GM23248 (cell line): ENCODE measurements around the gene OR5AC2. TPM values are rescaled to one million over a fixed set of nuclear protein-coding genes. Genes with fewer than 3 reads are reported as not detected.

ENCODE experiments used
- DNase-seq: peaks from one replicate; pipeline ENCODE4 v3.0.0-alpha.2; 2015
- H2AFZ ChIP-seq: fragments of 200-600 bp; sonication (generic); 2 replicates; pipeline ENCODE4 v1.6.1; 2016; ENCODE audit warnings: antibody characterized with exemption
- H3F3A ChIP-seq: fragments of 200-600 bp; sonication (generic); 2 replicates; pipeline ENCODE4 v1.6.1; 2016; ENCODE audit warnings: mild to moderate bottlenecking, antibody characterized with exemption, mixed run types; ENCODE audit not compliant: insufficient read depth
- H3K27ac ChIP-seq: fragments of 200-600 bp; sonication (generic); 2 replicates; pipeline ENCODE4 v1.5.1; 2016; ENCODE audit warnings: mild to moderate bottlenecking
- H3K27me3 ChIP-seq: fragments of 200-600 bp; sonication (generic); replicated peaks from 2 replicates; pipeline ENCODE4 v1.6.1; 2016; ENCODE audit warnings: mild to moderate bottlenecking; ENCODE audit not compliant: insufficient read depth
- H3K36me3 ChIP-seq: fragments of 200-600 bp; sonication (generic); 2 replicates; pipeline ENCODE4 v1.6.1; 2016; ENCODE audit warnings: low read depth, mild to moderate bottlenecking
- H3K4me1 ChIP-seq: fragments of 200-600 bp; sonication (generic); 2 replicates; pipeline ENCODE4 v1.6.1; 2016; ENCODE audit warnings: mild to moderate bottlenecking; ENCODE audit not compliant: insufficient read depth
- H3K4me2 ChIP-seq: fragments of 200-600 bp; sonication (generic); one replicate; pipeline ENCODE4 v1.6.1; 2016; ENCODE audit warnings: mild to moderate bottlenecking; ENCODE audit not compliant: unreplicated experiment
- H3K4me3 ChIP-seq: fragments of 200-600 bp; sonication (generic); 2 replicates; pipeline ENCODE4 v1.5.1; 2016; ENCODE audit warnings: mild to moderate bottlenecking
- H3K79me2 ChIP-seq: fragments of 200-600 bp; sonication (generic); 2 replicates; pipeline ENCODE4 v1.6.1; 2016; ENCODE audit warnings: mild to moderate bottlenecking; ENCODE audit not compliant: insufficient read depth
- H3K9ac ChIP-seq: fragments of 200-600 bp; sonication (generic); 2 replicates; pipeline ENCODE4 v1.6.1; 2016; ENCODE audit warnings: mild to moderate bottlenecking
- H3K9me2 ChIP-seq: fragments of 200-600 bp; sonication (generic); 2 replicates; pipeline ENCODE4 v1.6.1; 2016; ENCODE audit warnings: mixed run types, mild to moderate bottlenecking, moderate library complexity; ENCODE audit not compliant: insufficient read depth
- H3K9me3 ChIP-seq: fragments of 200-600 bp; sonication (generic); one replicate; pipeline ENCODE4 v1.6.1; 2017; ENCODE audit warnings: low read depth
- H4K20me1 ChIP-seq: fragments of 200-600 bp; sonication (generic); 2 replicates; pipeline ENCODE4 v1.6.0; 2016; ENCODE audit not compliant: insufficient read depth
- EZH2 ChIP-seq: fragments of 200-600 bp; sonication (generic); IDR thresholded peaks from 2 replicates; pipeline ENCODE4 v1.6.1; 2018; ENCODE audit warnings: antibody characterized with exemption, mild to moderate bottlenecking; ENCODE audit not compliant: insufficient read depth, poor library complexity, severe bottlenecking
- EZH2phosphoT487 ChIP-seq: fragments of 200-600 bp; sonication (generic); IDR thresholded peaks from 2 replicates; pipeline ENCODE4 v1.6.1; 2018; ENCODE audit warnings: antibody characterized with exemption, moderate library complexity, mild to moderate bottlenecking, low read depth; ENCODE audit not compliant: insufficient read depth
- WGBS, 2 experiments: methylation state at CpG; one replicate each; pipeline ENCODE4 v1.1.6; 2015 to 2017; ENCODE audit warnings: low lambda C conversion rate in 2 of 2, low coverage in 1 of 2; ENCODE audit errors: missing lambda C conversion rate in 2 of 2; 5-methylcytosine and 5-hydroxymethylcytosine counted together
- in situ Hi-C: fragments of 300-500 bp; cut with MboI; formaldehyde crosslinking; loops from 2 replicates; pipeline ENCODE4 v1.15.0; 2020
- polyA plus RNA-seq: library from polyadenylated mRNA; unstranded; fragments of >200 nt; fragmentation: Nextera tagmentation; extraction: Ambion mirVana; gene quantifications from 2 replicates; pipeline ENCODE4 v1.2.1, GENCODE V29; 2016
- total RNA-seq: library from RNA; depleted of rRNA; stranded (reverse); fragments of >200 nt; shearing (Covaris generic); gene quantifications from 2 replicates; pipeline ENCODE4 v1.2.3, GENCODE V29; 2014; rRNA removed

The OR5AC2 gene
- total and polyA plus RNA-seq, 2 experiments from 2014 or later = not detected

DNA sequence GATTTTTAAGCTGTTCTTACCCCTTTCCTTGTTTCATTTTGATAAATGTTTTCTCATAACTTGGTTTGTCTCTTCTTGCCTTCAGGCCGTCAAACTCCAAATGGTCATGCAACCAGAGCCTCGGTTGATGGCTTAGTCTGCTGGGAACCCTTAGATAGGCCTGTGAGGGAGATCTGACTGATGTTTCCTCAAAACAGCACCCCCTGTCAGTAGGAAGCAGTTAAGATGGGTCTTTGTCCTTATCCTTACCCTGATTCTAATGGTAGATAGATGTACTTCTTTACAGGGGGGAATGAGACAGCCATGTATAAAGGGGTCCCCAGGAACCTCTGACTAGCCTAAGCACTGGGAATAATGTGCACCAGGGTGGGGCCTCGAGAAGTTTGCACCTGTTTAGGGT is 27.3 kb downstream of the OR5AC2 start:
- Histone ChIP-seq H4K20me1 (no peaks in the 10 kb centered on the region), H3K79me2 (no peaks in the 10 kb centered on the region), H2AFZ (no peak overlapping the region), H3K36me3 (no peaks in the 10 kb centered on the region), H3K9me3 (no peaks in the 10 kb centered on the region), H3F3A (no peaks in the 10 kb centered on the region), H3K4me2 (no peak overlapping the region), H3K9ac (no peak overlapping the region), H3K27ac (no peak overlapping the region), H3K9me2 (no peaks in the 10 kb centered on the region), H3K4me1 (no peaks in the 10 kb centered on the region), H3K27me3 (no peaks in the 10 kb centered on the region), H3K4me3 (no peak overlapping the region)
- in situ Hi-C loops = no loop called here
- DNase-seq = no peak
- WGBS, 2 experiments = 2 to 4% methylated on average over 3 of the region's 3 CpGs
- no peak for TF ChIP-seq EZH2phosphoT487
- TF ChIP-seq EZH2 = no peak

DNA sequence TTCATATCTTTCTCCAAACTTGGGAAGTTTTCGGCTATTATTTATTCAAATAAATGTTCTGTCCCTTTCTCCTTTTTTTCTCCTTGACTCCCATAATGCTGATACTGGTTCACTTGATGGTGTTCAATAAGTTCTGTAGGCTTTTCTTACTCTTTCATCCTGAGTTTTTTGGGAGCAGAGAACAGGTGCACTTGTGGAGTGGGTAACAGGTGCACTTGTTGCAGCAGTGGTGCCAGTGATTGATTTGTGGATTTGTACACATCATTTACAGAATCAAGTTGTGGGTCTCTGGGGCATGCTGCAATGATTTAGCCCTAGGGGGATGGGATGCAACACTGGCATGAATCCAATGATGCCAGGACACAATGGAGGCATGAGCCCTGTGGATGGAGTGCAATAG is 28.7 kb downstream of the OR5AC2 start:
- Histone ChIP-seq H3K4me2 (no peak overlapping the region), H3F3A (no peaks in the 10 kb centered on the region), H3K9me3 (no peaks in the 10 kb centered on the region), H2AFZ (no peak overlapping the region), H4K20me1 (no peaks in the 10 kb centered on the region), H3K79me2 (no peaks in the 10 kb centered on the region), H3K27me3 (no peaks in the 10 kb centered on the region), H3K4me1 (no peaks in the 10 kb centered on the region), H3K27ac (no peak overlapping the region), H3K4me3 (no peak overlapping the region), H3K9me2 (no peaks in the 10 kb centered on the region), H3K36me3 (no peaks in the 10 kb centered on the region), H3K9ac (no peak overlapping the region)
- WGBS, 2 experiments = 50 to 64% methylated on average over 1 of the region's 1 CpG
- in situ Hi-C loops = no loop called here
- no peak for TF ChIP-seq EZH2phosphoT487
- TF ChIP-seq EZH2 = no peak
- no peak for DNase-seq

DNA sequence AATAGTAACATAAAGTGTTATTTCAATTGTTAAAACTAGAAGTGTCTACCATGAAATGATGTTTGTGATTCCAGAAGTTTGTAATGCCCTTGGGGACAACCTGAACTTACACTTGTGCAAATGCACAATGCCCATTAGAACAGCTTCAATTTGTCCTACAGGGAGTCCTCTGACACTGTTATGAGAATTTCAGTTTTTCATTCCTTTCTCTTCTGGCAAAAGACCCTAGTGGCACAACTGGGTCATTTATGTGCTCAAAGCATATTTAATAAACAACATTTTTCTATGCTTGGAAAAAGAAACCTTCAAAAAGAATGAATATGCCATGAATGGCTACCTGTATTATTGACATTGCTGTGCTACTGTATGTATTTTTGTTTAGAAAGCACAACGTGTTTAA is 43.4 kb downstream of the OR5AC2 start, which contains the start of gene OR5H1:
Gene OR5H1 (plus strand): TSS at position 301 of the 400 bp plus-strand sequence. CDS start 1,977 bp downstream, outside the sequence.
- 17 to 18% methylated on average over 1 of the region's 1 CpG for WGBS, 2 experiments
- no peak within 1 kb of the TSS for H3K4me2 ChIP-seq
- in situ Hi-C loops = no loop called here

DNA sequence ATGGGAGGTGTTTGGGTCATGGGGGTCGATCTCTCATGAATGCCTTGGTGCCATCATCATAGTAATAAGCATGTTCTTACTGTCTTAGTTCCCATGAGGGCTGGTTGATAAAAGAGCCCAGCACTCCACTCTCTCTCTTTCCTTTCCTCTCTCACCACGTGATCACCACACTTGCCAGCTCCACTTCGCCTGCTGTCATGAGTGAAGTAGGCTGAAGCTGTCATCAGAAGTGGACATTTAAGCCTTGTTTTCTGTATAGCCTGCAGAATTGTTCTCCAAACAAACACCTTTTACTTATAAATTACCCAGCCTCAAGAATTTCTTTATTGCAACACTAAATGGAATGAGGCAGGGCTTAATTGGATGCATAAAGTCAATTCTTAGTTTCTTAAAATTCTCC is 49.7 kb downstream of the OR5AC2 start:
- H3F3A ChIP-seq = no peaks in the 10 kb centered on the region
- H3K27ac ChIP-seq = no peak overlapping the region
- H3K4me3 ChIP-seq = no peak overlapping the region
- H4K20me1 ChIP-seq = no peaks in the 10 kb centered on the region
- in situ Hi-C loops = no loop called here
- H3K4me2 ChIP-seq = no peak overlapping the region
- no peaks in the 10 kb centered on the region for H3K9me3 ChIP-seq
- no peak overlapping the region for H2AFZ ChIP-seq
- no peaks in the 10 kb centered on the region for H3K36me3 ChIP-seq
- no peak overlapping the region for H3K9ac ChIP-seq
- no peaks in the 10 kb centered on the region for H3K4me1 ChIP-seq
- WGBS, 2 experiments = 4 to 5% methylated on average over 3 of the region's 3 CpGs
- no peak for TF ChIP-seq EZH2phosphoT487
- TF ChIP-seq EZH2 = no peak
- no peaks in the 10 kb centered on the region for H3K79me2 ChIP-seq
- H3K9me2 ChIP-seq = no peaks in the 10 kb centered on the region
- no peaks in the 10 kb centered on the region for H3K27me3 ChIP-seq
- no peak for DNase-seq

More for the DNA sequence above, 43.4 kb downstream of the OR5AC2 start, which contains the start of gene OR5H1:
- Histone ChIP-seq H3K9me3 (no peaks in the 10 kb centered on the region), H3K4me1 (no peaks in the 10 kb centered on the region), H4K20me1 (no peaks in the 10 kb centered on the region), H3K27ac (no peak within 1 kb of the TSS), H3K9ac (no peak within 1 kb of the TSS), H3K9me2 (no peaks in the 10 kb centered on the region), H2AFZ (no peak within 1 kb of the TSS), H3K27me3 (no peaks in the 10 kb centered on the region), H3F3A (no peaks in the 10 kb centered on the region), H3K79me2 (no peaks in the 10 kb centered on the region), H3K4me3 (no peak within 1 kb of the TSS), H3K36me3 (no peaks in the 10 kb centered on the region)
- no peak for DNase-seq
- TF ChIP-seq EZH2phosphoT487 (no peak), EZH2 (no peak)

Other genes with a start within 250 kb of the OR5AC2 start
- gene RIOX2, start 114.7 kb upstream of the OR5AC2 start, total RNA-seq = 29.1 and 35.4 TPM in 2 replicates
- 34.0 and 36.4 TPM in 2 replicates for gene RIOX2, start 114.7 kb upstream of the OR5AC2 start, polyA plus RNA-seq
- gene GABRR3, start 51.9 kb upstream of the OR5AC2 start, total RNA-seq = not detected in 2 replicates
- gene GABRR3, start 51.9 kb upstream of the OR5AC2 start, polyA plus RNA-seq = not detected in 2 replicates
- not detected in 2 replicates for gene OR5H1, start 43.5 kb downstream of the OR5AC2 start, total RNA-seq
- not detected in 2 replicates for gene OR5H1, start 43.5 kb downstream of the OR5AC2 start, polyA plus RNA-seq
- not detected in 2 replicates for gene OR5H14, start 60.3 kb downstream of the OR5AC2 start, total RNA-seq
- not detected in 2 replicates for gene OR5H14, start 60.3 kb downstream of the OR5AC2 start, polyA plus RNA-seq
- gene OR5H15, start 79.5 kb downstream of the OR5AC2 start, total RNA-seq = not detected in 2 replicates
- not detected in 2 replicates for gene OR5H15, start 79.5 kb downstream of the OR5AC2 start, polyA plus RNA-seq
- not detected in 2 replicates for gene OR5H6, start 177.1 kb downstream of the OR5AC2 start, total RNA-seq
- gene OR5H6, start 177.1 kb downstream of the OR5AC2 start, polyA plus RNA-seq = not detected in 2 replicates
- not detected in 2 replicates for gene OR5H2, start 195.3 kb downstream of the OR5AC2 start, total RNA-seq
- not detected in 2 replicates for gene OR5H2, start 195.3 kb downstream of the OR5AC2 start, polyA plus RNA-seq